ENCODE measurements around the gene SACS. TPM values are rescaled to one million over a fixed set of nuclear protein-coding genes. Genes with fewer than 3 reads are reported as not detected.
"Not testable (repeated sequence)": the region's sequence is repeated elsewhere in the genome, so short reads cannot be mapped to it uniquely, and the experiment has no call there.

SACS gene
- total RNA-seq, 4 donors from 2014 or later: 4.4 to 7.6 (median 5.5) TPM

- 91 to 100% methylated on average over 1 to 2 of the region's 2 CpGs for WGBS, 2 donors (ENCODE audit: low coverage in 1 of 2)
- in situ Hi-C loops (cut with MboI; ENCODE audit: low pct_ligation_motif_present in 1 of 4, low pct_unique_long_range_greater_than_20kb in 1 of 4, low sequenced_read_pairs in 3 of 4): no loop called here
- H3K27ac ChIP-seq: no peak overlapping the region
- no peak for DNase-seq
- TF ChIP-seq POLR2A (IDR thresholded peaks at IDR 0.05): no peak
- TF ChIP-seq CTCF (IDR thresholded peaks at IDR 0.05): no peak
- no peak for TF ChIP-seq EP300 (IDR thresholded peaks at IDR 0.05; ENCODE audit: low read depth)
- TF ChIP-seq POLR2AphosphoS5 (IDR thresholded peaks at IDR 0.05): no peak
- H3K4me3 ChIP-seq: no peak overlapping the region
- H3K4me1 ChIP-seq: no peaks in the 10 kb centered on the region
- intact Hi-C loops (cut with DNase I; ENCODE audit: low total_unique reads): no loop called here
- no peaks in the 10 kb centered on the region for H3K36me3 ChIP-seq
- no peaks in the 10 kb centered on the region for H3K27me3 ChIP-seq
- H3K9me3 ChIP-seq: no peaks in the 10 kb centered on the region
These were observed 18.8 kb downstream of the SACS start for GRCh38 chr13:23414682-23415081.

GRCh38 chr13:23411706-23412105, 21.8 kb downstream of the SACS start:
- Histone ChIP-seq H3K4me3 (no peak overlapping the region), H3K27ac (no peak overlapping the region), H3K27me3 (no peaks in the 10 kb centered on the region), H3K4me1 (no peaks in the 10 kb centered on the region), H3K9me3 (no peaks in the 10 kb centered on the region), H3K36me3 (no peaks in the 10 kb centered on the region)
- intact Hi-C loops (cut with DNase I; ENCODE audit: low total_unique reads): no loop called here
- in situ Hi-C loops (cut with MboI; ENCODE audit: low pct_ligation_motif_present in 1 of 4, low pct_unique_long_range_greater_than_20kb in 1 of 4, low sequenced_read_pairs in 3 of 4): no loop called here
- TF ChIP-seq POLR2A (IDR thresholded peaks at IDR 0.05): no peak
- TF ChIP-seq CTCF (IDR thresholded peaks at IDR 0.05): no peak
- TF ChIP-seq POLR2AphosphoS5 (IDR thresholded peaks at IDR 0.05): no peak
- TF ChIP-seq EP300 (IDR thresholded peaks at IDR 0.05; ENCODE audit: low read depth): no peak
- WGBS, 2 donors (ENCODE audit: low coverage in 1 of 2): 93% methylated on average over 11 of the region's 11 CpGs; no CpG with 5 or more reads in 1 of the 2 donors
- DNase-seq: no peak

- intact Hi-C loops (cut with DNase I; ENCODE audit: low total_unique reads) (no loop called here), in situ Hi-C loops (cut with MboI; ENCODE audit: low pct_ligation_motif_present in 1 of 4, low pct_unique_long_range_greater_than_20kb in 1 of 4, low sequenced_read_pairs in 3 of 4) (no loop called here)
- no peak overlapping the region for H3K27ac ChIP-seq
- H3K4me1 ChIP-seq: no peaks in the 10 kb centered on the region
- TF ChIP-seq POLR2A (IDR thresholded peaks at IDR 0.05) (no peak), EP300 (IDR thresholded peaks at IDR 0.05; ENCODE audit: low read depth) (no peak), POLR2AphosphoS5 (IDR thresholded peaks at IDR 0.05) (no peak), CTCF (IDR thresholded peaks at IDR 0.05) (no peak)
- H3K4me3 ChIP-seq: no peak overlapping the region
- no peaks in the 10 kb centered on the region for H3K27me3 ChIP-seq
- no peak for DNase-seq
- H3K36me3 ChIP-seq: no peaks in the 10 kb centered on the region
- H3K9me3 ChIP-seq: no peaks in the 10 kb centered on the region
- WGBS, 2 donors (ENCODE audit: low coverage in 1 of 2): 68 to 69% methylated on average over 4 of the region's 4 CpGs
These were observed 22.3 kb downstream of the SACS start for GRCh38 chr13:23411220-23411619.

GRCh38 chr13:23408026-23408425, 25.5 kb downstream of the SACS start:
- Histone ChIP-seq H3K27ac (no peak overlapping the region), H3K36me3 (no peaks in the 10 kb centered on the region), H3K4me3 (no peak overlapping the region), H3K9me3 (no peaks in the 10 kb centered on the region), H3K27me3 (no peaks in the 10 kb centered on the region), H3K4me1 (no peaks in the 10 kb centered on the region)
- in situ Hi-C loops (cut with MboI; ENCODE audit: low pct_ligation_motif_present in 1 of 4, low pct_unique_long_range_greater_than_20kb in 1 of 4, low sequenced_read_pairs in 3 of 4) (no loop called here), intact Hi-C loops (cut with DNase I; ENCODE audit: low total_unique reads) (no loop called here)
- DNase-seq: no peak
- no peak for TF ChIP-seq EP300 (IDR thresholded peaks at IDR 0.05; ENCODE audit: low read depth)
- TF ChIP-seq POLR2A (IDR thresholded peaks at IDR 0.05): no peak
- no peak for TF ChIP-seq POLR2AphosphoS5 (IDR thresholded peaks at IDR 0.05)
- no peak for TF ChIP-seq CTCF (IDR thresholded peaks at IDR 0.05)
- 93 to 94% methylated on average over 4 to 5 of the region's 5 CpGs for WGBS, 2 donors (ENCODE audit: low coverage in 1 of 2)

- DNase-seq; H3K4me1 ChIP-seq; H3K9me3 ChIP-seq; H3K4me3 ChIP-seq; H3K36me3 ChIP-seq; H3K27ac ChIP-seq; H3K27me3 ChIP-seq; intact Hi-C loops (cut with DNase I; ENCODE audit: low total_unique reads); in situ Hi-C loops (cut with MboI; ENCODE audit: low pct_ligation_motif_present in 1 of 4, low pct_unique_long_range_greater_than_20kb in 1 of 4, low sequenced_read_pairs in 3 of 4): not testable (repeated sequence)
- 89 to 96% methylated on average over 2 of the region's 2 CpGs for WGBS, 2 donors (ENCODE audit: low coverage in 1 of 2)
These were observed 32.3 kb downstream of the SACS start for GRCh38 chr13:23401156-23401555.
